DND-41 (cell line): ENCODE data around the gene PGLYRP3.

Source experiments
- ATAC-seq: fragments of 200-7000 bp; cut with Tn5 transposase; 3 replicates; pipeline ENCODE4 v1.9.1; 2021; ENCODE audit warnings: low read depth; ENCODE audit not compliant: insufficient read depth
- DNase-seq: peaks from one replicate; pipeline ENCODE4 v3.0.0-alpha.2; 2020
- H2AFZ ChIP-seq: 2 replicates; pipeline ENCODE4 v1.6.0; 2012; ENCODE audit warnings: low read depth, low read length
- H3K27ac ChIP-seq: 2 replicates; pipeline ENCODE4 v1.5.1; 2012; ENCODE audit warnings: low read length, inconsistent platforms
- H3K27me3 ChIP-seq: fragments of 200-600 bp; sonication (generic); 2 replicates; pipeline ENCODE4 v1.6.0; 2012; ENCODE audit warnings: low read length, mild to moderate bottlenecking, inconsistent platforms; ENCODE audit not compliant: insufficient read depth, poor library complexity
- H3K36me3 ChIP-seq: 2 replicates; pipeline ENCODE4 v1.5.1; 2012; ENCODE audit warnings: low read length, inconsistent platforms; ENCODE audit not compliant: insufficient read depth
- H3K4me1 ChIP-seq: 2 replicates; pipeline ENCODE4 v1.5.1; 2012; ENCODE audit warnings: mild to moderate bottlenecking, low read length; ENCODE audit not compliant: insufficient read depth
- H3K4me2 ChIP-seq: 2 replicates; pipeline ENCODE4 v1.6.0; 2012; ENCODE audit warnings: mild to moderate bottlenecking, moderate library complexity, low read length, inconsistent platforms; ENCODE audit not compliant: insufficient read depth
- H3K4me3 ChIP-seq, 2 experiments: fragments of 200-600 bp in 1 of 2; shearing (Covaris generic) in 1 of 2; 2 replicates each; pipeline ENCODE4 v1.5.1; 2012 to 2016; ENCODE audit warnings: inconsistent platforms in 2 of 2, low read length in 2 of 2, mild to moderate bottlenecking in 2 of 2, low read depth in 1 of 2, moderate library complexity in 1 of 2
- H3K79me2 ChIP-seq: 2 replicates; pipeline ENCODE4 v1.6.0; 2012; ENCODE audit warnings: low read length, inconsistent platforms; ENCODE audit not compliant: insufficient read depth
- H3K9ac ChIP-seq: 2 replicates; pipeline ENCODE4 v1.6.0; 2012; ENCODE audit warnings: low read depth, mild to moderate bottlenecking, inconsistent platforms, low read length, moderate library complexity
- H3K9me3 ChIP-seq: 2 replicates; pipeline ENCODE4 v1.5.1; 2012; ENCODE audit warnings: low read length, moderate library complexity, mild to moderate bottlenecking, inconsistent platforms; ENCODE audit not compliant: insufficient read depth, severe bottlenecking
- H4K20me1 ChIP-seq: 2 replicates; pipeline ENCODE4 v1.6.0; 2012; ENCODE audit warnings: low read length; ENCODE audit not compliant: insufficient read depth
- CTCF ChIP-seq: IDR thresholded peaks from 2 replicates; pipeline ENCODE4 v1.5.1; 2012; ENCODE audit warnings: borderline replicate concordance, low read length, moderate library complexity, mild to moderate bottlenecking; ENCODE audit not compliant: poor library complexity, severe bottlenecking; ENCODE audit errors: extremely low read depth
- EZH2 ChIP-seq: IDR thresholded peaks from 3 replicates; pipeline ENCODE4 v1.6.1; 2012; ENCODE audit warnings: borderline replicate concordance, low read depth, mild to moderate bottlenecking, moderate library complexity, low read length, inconsistent platforms; ENCODE audit not compliant: severe bottlenecking

PGLYRP3 gene

DNA sequence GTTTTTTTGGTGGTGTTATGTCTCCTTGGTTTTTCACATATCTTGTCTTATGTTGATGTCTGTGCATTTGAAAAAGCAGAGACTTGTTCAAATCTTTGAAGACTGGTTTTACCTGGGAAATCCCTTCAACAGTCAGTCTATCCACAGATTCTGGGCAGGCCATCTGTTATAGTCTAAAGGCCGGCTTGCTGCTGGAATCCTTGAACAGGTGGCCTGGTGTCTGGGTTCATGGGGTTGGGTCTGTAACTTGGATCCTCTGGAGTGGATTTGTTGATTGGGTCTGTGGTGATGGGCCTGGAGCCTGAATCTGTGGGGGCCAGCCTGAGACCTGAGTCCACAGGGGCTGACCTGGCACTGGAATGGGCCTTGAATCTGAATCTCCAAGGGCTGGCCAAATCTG lies 41.0 kb downstream of the PGLYRP3 start:
- DNase-seq, result no peak
- H3K9me3 ChIP-seq, result no peaks in the 10 kb centered on the region

DNA sequence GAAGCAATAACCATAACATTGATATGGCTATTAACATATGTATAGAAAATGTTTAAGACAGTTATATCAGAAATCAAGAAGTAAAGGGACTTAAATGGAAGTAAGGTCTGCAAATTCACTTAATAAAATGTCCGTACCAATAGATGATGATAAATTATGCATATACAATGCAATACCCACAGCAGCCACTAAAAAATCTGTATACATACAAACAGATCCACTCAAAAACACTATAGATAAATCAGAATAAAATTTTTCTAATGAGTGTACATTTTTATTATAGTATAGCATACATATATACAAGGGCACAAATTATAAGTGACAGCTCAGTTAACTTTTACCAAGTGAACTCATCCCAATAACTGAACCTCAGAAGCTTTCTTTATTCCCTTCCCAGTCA lies 47.3 kb downstream of the PGLYRP3 start:
- Histone ChIP-seq H3K36me3 (no peaks in the 10 kb centered on the region), H3K27ac (no peak overlapping the region), H3K4me2 (no peak overlapping the region), H2AFZ (no peak overlapping the region), H4K20me1 (no peaks in the 10 kb centered on the region), H3K4me3 (no peak overlapping the region), H3K9me3 (no peaks in the 10 kb centered on the region), H3K4me1 (no peaks in the 10 kb centered on the region), H3K79me2 (no peaks in the 10 kb centered on the region), H3K9ac (no peak overlapping the region), H3K27me3 (peaks cover 27% of the 10 kb centered on the region)
- no peak for TF ChIP-seq EZH2
- TF ChIP-seq CTCF, result no peak
- no peak for ATAC-seq
- no peak for DNase-seq

More for the DNA sequence above, 41.0 kb downstream of the PGLYRP3 start:
- Histone ChIP-seq H3K79me2 (no peaks in the 10 kb centered on the region), H3K4me1 (no peaks in the 10 kb centered on the region), H3K36me3 (no peaks in the 10 kb centered on the region), H3K27ac (no peak overlapping the region), H4K20me1 (no peaks in the 10 kb centered on the region), H3K27me3 (no peaks in the 10 kb centered on the region), H2AFZ (no peak overlapping the region), H3K9ac (no peak overlapping the region), H3K4me3 (no peak overlapping the region), H3K4me2 (no peak overlapping the region)
- TF ChIP-seq CTCF (no peak), EZH2 (no peak)
- no peak for ATAC-seq

DNA sequence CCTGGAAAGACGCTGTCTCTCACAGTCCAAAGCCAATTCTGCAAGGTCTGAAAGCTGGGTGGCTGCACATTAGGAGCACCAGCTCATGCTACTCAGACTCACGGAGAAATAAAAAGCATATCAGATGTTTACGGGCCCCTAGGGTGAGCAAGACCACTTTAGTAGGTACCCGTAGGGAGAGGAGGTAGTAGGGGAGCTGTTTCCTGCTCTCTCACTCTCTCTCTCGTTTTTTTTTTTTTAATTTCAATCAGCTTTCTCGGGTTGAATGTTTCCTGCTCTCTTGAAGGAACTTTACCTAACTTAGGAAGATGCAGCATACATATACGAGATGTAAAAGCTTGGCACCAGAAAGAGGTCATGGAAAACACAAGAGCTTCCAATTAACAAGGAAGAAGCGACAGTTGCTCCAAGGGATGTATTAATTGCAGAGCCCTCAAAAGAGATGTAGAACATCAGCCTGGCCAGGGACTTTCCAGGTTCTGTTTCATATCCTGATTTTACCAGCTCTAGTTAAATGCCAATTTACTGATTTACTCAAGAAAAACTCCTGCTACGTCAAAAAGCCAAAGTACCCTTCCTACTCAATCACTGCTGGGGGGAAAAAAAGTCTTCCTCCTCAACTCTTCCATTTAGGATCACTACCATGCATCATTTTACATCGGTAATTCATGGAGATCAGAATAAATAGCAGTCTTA lies 50.1 kb downstream of the PGLYRP3 start:
- H3K9ac ChIP-seq, result no peak overlapping the region
- no peaks in the 10 kb centered on the region for H3K36me3 ChIP-seq
- H3K4me3 ChIP-seq, result no peak overlapping the region
- DNase-seq, result no peak
- no peak for ATAC-seq
- no peak overlapping the region for H3K27ac ChIP-seq
- no peak overlapping the region for H3K4me2 ChIP-seq
- no peaks in the 10 kb centered on the region for H3K4me1 ChIP-seq
- H2AFZ ChIP-seq, result no peak overlapping the region
- TF ChIP-seq CTCF, result no peak
- no peaks in the 10 kb centered on the region for H3K79me2 ChIP-seq
- no peaks in the 10 kb centered on the region for H3K9me3 ChIP-seq
- peaks cover 27% of the 10 kb centered on the region for H3K27me3 ChIP-seq
- no peaks in the 10 kb centered on the region for H4K20me1 ChIP-seq

DNA sequence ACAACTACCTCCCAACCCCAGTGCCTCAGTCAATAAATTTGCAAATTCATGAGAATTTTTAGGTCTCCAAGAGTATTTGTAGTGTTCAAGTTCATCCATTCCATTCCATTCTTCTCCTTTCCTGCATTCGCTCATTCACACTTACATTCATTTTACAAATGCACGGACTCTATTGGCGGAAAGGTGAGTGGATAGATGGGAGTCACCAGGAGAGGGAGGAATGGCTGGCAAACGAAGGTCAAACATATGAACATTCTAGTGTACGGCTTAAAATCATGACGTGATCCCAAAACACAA lies 50.7 kb downstream of the PGLYRP3 start:
- Histone ChIP-seq H3K27ac (no peak overlapping the region), H3K9me3 (no peaks in the 10 kb centered on the region), H3K4me3 (no peak overlapping the region), H4K20me1 (no peaks in the 10 kb centered on the region), H3K4me1 (no peaks in the 10 kb centered on the region), H3K36me3 (no peaks in the 10 kb centered on the region), H3K9ac (no peak overlapping the region), H3K4me2 (no peak overlapping the region), H2AFZ (no peak overlapping the region), H3K79me2 (no peaks in the 10 kb centered on the region), H3K27me3 (peaks cover 27% of the 10 kb centered on the region)
- ATAC-seq, result no peak
- TF ChIP-seq CTCF, result no peak
- TF ChIP-seq EZH2, result no peak
- no peak for DNase-seq
